Endothelial cell of umbilical vein (primary cell): ENCODE data around the gene SLC25A26.

Experiments used
- CTCF ChIP-seq, 2 donors: IDR thresholded peaks; 1 replicate in 1 of 2; 2 replicates in 1 of 2; pipeline ENCODE4 v1.5.1; 2011; ENCODE audit warnings: low read length in 2 of 2, mild to moderate bottlenecking in 2 of 2, moderate library complexity in 2 of 2, control low read depth in 1 of 2, inconsistent platforms in 1 of 2, low read depth in 1 of 2; ENCODE audit not compliant: insufficient read depth in 1 of 2; ENCODE audit errors: extremely low read depth in 1 of 2
- MAX ChIP-seq: IDR thresholded peaks from 2 replicates; pipeline ENCODE4 v1.6.1; 2011; ENCODE audit not compliant: insufficient read depth, insufficient read length
- POLR2AphosphoS5 ChIP-seq: IDR thresholded peaks from 2 replicates; pipeline ENCODE4 v1.6.1; 2012; ENCODE audit warnings: low read depth, mild to moderate bottlenecking, control low read depth, low read length, moderate library complexity; ENCODE audit not compliant: insufficient read depth

GRCh38 chr3:66260431-66260830, 39.6 kb downstream of the SLC25A26 start:
- TF ChIP-seq MAX (no peak), POLR2AphosphoS5 (no peak), CTCF (IDR thresholded peaks at IDR 0.05; ENCODE audit: extremely low read depth in 1 of 2, insufficient read depth in 1 of 2, low read depth in 1 of 2, low read length in 2 of 2) (no peak)
